ENCODE results near the gene ZDHHC14. TPM values are rescaled to one million over a fixed set of nuclear protein-coding genes. Genes with fewer than 3 reads are reported as not detected.

The ZDHHC14 gene
- total RNA-seq, 3 donors from 2014 or later: 4.8 to 9.8 (median 8.5) TPM

GRCh38 chr6:157603314-157603940 lies 222.4 kb downstream of the ZDHHC14 start:
- Histone ChIP-seq H3K36me3 (no peaks in the 10 kb centered on the region), H3K27me3 (no peaks in the 10 kb centered on the region), H3K4me1 (no peaks in the 10 kb centered on the region), H3K4me3 (no peak overlapping the region), H3K9me3 (no peaks in the 10 kb centered on the region), H3K27ac (no peak overlapping the region)
- no peak for DNase-seq (ENCODE audit: low spot score in 2 of 2)
- intact Hi-C loops (cut with DNase I; ENCODE audit: low total_unique reads): no loop called here
- no peak for TF ChIP-seq POLR2A (IDR thresholded peaks at IDR 0.05)
- TF ChIP-seq CTCF (IDR thresholded peaks at IDR 0.05): no peak
- TF ChIP-seq POLR2AphosphoS5 (IDR thresholded peaks at IDR 0.05): no peak

- intact Hi-C loops (cut with DNase I; ENCODE audit: low total_unique reads): no loop called here
- DNase-seq (ENCODE audit: low spot score in 2 of 2): no peak
- Histone ChIP-seq H3K36me3 (no peaks in the 10 kb centered on the region), H3K9me3 (no peaks in the 10 kb centered on the region), H3K4me1 (no peaks in the 10 kb centered on the region), H3K27ac (no peak overlapping the region), H3K27me3 (no peaks in the 10 kb centered on the region), H3K4me3 (no peak overlapping the region)
- TF ChIP-seq CTCF (IDR thresholded peaks at IDR 0.05) (no peak), POLR2AphosphoS5 (IDR thresholded peaks at IDR 0.05) (no peak), POLR2A (IDR thresholded peaks at IDR 0.05) (no peak)
These were observed 223.0 kb downstream of the ZDHHC14 start for GRCh38 chr6:157603971-157604370.

- no peak overlapping the region for H3K4me3 ChIP-seq
- H3K27ac ChIP-seq: no peak overlapping the region
- H3K36me3 ChIP-seq: no peaks in the 10 kb centered on the region
- DNase-seq (ENCODE audit: low spot score in 2 of 2): no peak
- intact Hi-C loops (cut with DNase I; ENCODE audit: low total_unique reads): no loop called here
- no peaks in the 10 kb centered on the region for H3K27me3 ChIP-seq
- TF ChIP-seq POLR2AphosphoS5 (IDR thresholded peaks at IDR 0.05): no peak
- TF ChIP-seq POLR2A (IDR thresholded peaks at IDR 0.05): no peak
- no peak for TF ChIP-seq CTCF (IDR thresholded peaks at IDR 0.05)
- no peaks in the 10 kb centered on the region for H3K9me3 ChIP-seq
- no peaks in the 10 kb centered on the region for H3K4me1 ChIP-seq
These were observed 223.8 kb downstream of the ZDHHC14 start for GRCh38 chr6:157604816-157605215.

- Histone ChIP-seq H3K27ac (no peak overlapping the region), H3K27me3 (no peaks in the 10 kb centered on the region), H3K4me3 (no peak overlapping the region), H3K9me3 (no peaks in the 10 kb centered on the region), H3K4me1 (no peaks in the 10 kb centered on the region), H3K36me3 (no peaks in the 10 kb centered on the region)
- TF ChIP-seq POLR2A (IDR thresholded peaks at IDR 0.05) (no peak), POLR2AphosphoS5 (IDR thresholded peaks at IDR 0.05) (no peak), CTCF (IDR thresholded peaks at IDR 0.05) (no peak)
- intact Hi-C loops (cut with DNase I; ENCODE audit: low total_unique reads): no loop called here
- no peak for DNase-seq (ENCODE audit: low spot score in 2 of 2)
These were observed 224.5 kb downstream of the ZDHHC14 start for GRCh38 chr6:157605484-157605883.

GRCh38 chr6:157606516-157606915 lies 225.5 kb downstream of the ZDHHC14 start:
- no peaks in the 10 kb centered on the region for H3K36me3 ChIP-seq
- H3K4me3 ChIP-seq: no peak overlapping the region
- H3K27ac ChIP-seq: no peak overlapping the region
- no peak for DNase-seq (ENCODE audit: low spot score in 2 of 2)
- intact Hi-C loops (cut with DNase I; ENCODE audit: low total_unique reads): no loop called here
- H3K9me3 ChIP-seq: no peaks in the 10 kb centered on the region
- no peak for TF ChIP-seq POLR2A (IDR thresholded peaks at IDR 0.05)
- no peak for TF ChIP-seq CTCF (IDR thresholded peaks at IDR 0.05)
- TF ChIP-seq POLR2AphosphoS5 (IDR thresholded peaks at IDR 0.05): no peak
- H3K4me1 ChIP-seq: no peaks in the 10 kb centered on the region
- no peaks in the 10 kb centered on the region for H3K27me3 ChIP-seq
